SK-N-SH (cell line): ENCODE measurements around the gene DCD. TPM values are rescaled to one million over a fixed set of nuclear protein-coding genes. Genes with fewer than 3 reads are reported as not detected.

Experiments
- CTCF ChIA-PET: fragments of 300-600, 350-600 bp; formaldehyde crosslinking; extraction: SDS; loops from one replicate; lab custom pipeline; 2021; lab: Yijun Ruan, JAX
- POLR2A ChIA-PET: fragments of 350-600 bp; sonication (Branson Sonifier 250); formaldehyde crosslinking; extraction: SDS; loops from one replicate; lab custom pipeline; 2020; ENCODE audit warnings: antibody characterized with exemption, inconsistent platforms; lab: Yijun Ruan, JAX
- DNase-seq: peaks from one replicate; pipeline ENCODE4 v3.0.0; 2012
- H2AFZ ChIP-seq: fragments of 200-600 bp; sonication (generic); 2 replicates; pipeline ENCODE4 v1.8.1; 2016; ENCODE audit warnings: antibody characterized with exemption, mild to moderate bottlenecking, low read depth
- H3F3A ChIP-seq: fragments of 200-600 bp; sonication (generic); replicated peaks from 2 replicates; pipeline ENCODE3; 2016; ENCODE audit warnings: antibody characterized with exemption, mild to moderate bottlenecking; ENCODE audit not compliant: insufficient read depth
- H3K27ac ChIP-seq, 2 experiments: fragments of 200-500 bp in 1 of 2; fragments of 200-600 bp in 1 of 2; sonication (Bioruptor generic) in 1 of 2; sonication (generic), shearing (Covaris generic) in 1 of 2; 2 replicates each; pipeline versions ENCODE4 v1.5.1 to v1.6.1; 2014 to 2016; ENCODE audit warnings: low read depth in 2 of 2, inconsistent platforms in 1 of 2, low read length in 1 of 2, mild to moderate bottlenecking in 1 of 2, mixed read lengths in 1 of 2
- H3K27me3 ChIP-seq: fragments of 200-600 bp; sonication (generic), shearing (Covaris generic); 2 replicates; pipeline ENCODE4 v1.6.1; 2016; ENCODE audit warnings: mixed run types; ENCODE audit not compliant: insufficient read depth
- H3K36me3 ChIP-seq, 2 experiments: fragments of 200-500 bp in 1 of 2; fragments of 200-600 bp in 1 of 2; sonication (Bioruptor generic) in 1 of 2; sonication (generic) in 1 of 2; replicated peaks in 1 of 2; 2 replicates each; pipeline versions ENCODE3 to v1.5.1; 2014 to 2016; ENCODE audit warnings: low read length in 1 of 2, mild to moderate bottlenecking in 1 of 2; ENCODE audit not compliant: insufficient read depth in 2 of 2, control insufficient read depth in 1 of 2
- H3K4me1 ChIP-seq, 2 experiments: fragments of 200-500 bp in 1 of 2; fragments of 200-600 bp in 1 of 2; sonication (Bioruptor generic) in 1 of 2; sonication (generic), shearing (Covaris generic) in 1 of 2; 2 replicates each; pipeline versions ENCODE4 v1.5.1 to v1.6.1; 2014 to 2016; ENCODE audit warnings: low read depth in 1 of 2, low read length in 1 of 2, mixed run types in 1 of 2; ENCODE audit not compliant: insufficient read depth in 2 of 2, control insufficient read depth in 1 of 2
- H3K4me2 ChIP-seq: fragments of 200-600 bp; sonication (generic), shearing (Covaris generic); 2 replicates; pipeline ENCODE4 v1.6.1; 2017; ENCODE audit warnings: mixed run types
- H3K4me3 ChIP-seq, 2 experiments: fragments of 200-500 bp in 1 of 2; fragments of 200-600 bp in 1 of 2; sonication (Bioruptor generic) in 1 of 2; sonication (generic), shearing (Covaris generic) in 1 of 2; 2 replicates each; pipeline versions ENCODE4 v1.5.1 to v1.8.1; 2014 to 2016; ENCODE audit warnings: low read depth in 2 of 2, inconsistent platforms in 1 of 2, low read length in 1 of 2, mild to moderate bottlenecking in 1 of 2, mixed read lengths in 1 of 2, moderate library complexity in 1 of 2
- H3K79me2 ChIP-seq: fragments of 200-600 bp; sonication (generic); 2 replicates; pipeline ENCODE4 v1.8.1; 2017; ENCODE audit warnings: mild to moderate bottlenecking; ENCODE audit not compliant: insufficient read depth
- H3K9ac ChIP-seq: fragments of 200-600 bp; sonication (generic); 2 replicates; pipeline ENCODE4 v1.6.1; 2017; ENCODE audit warnings: mixed run types
- H3K9me2 ChIP-seq: fragments of 200-600 bp; sonication (generic); 2 replicates; pipeline ENCODE4 v1.6.1; 2017; ENCODE audit warnings: mixed run types
- H3K9me3 ChIP-seq: fragments of 200-600 bp; sonication (generic); 2 replicates; pipeline ENCODE4 v1.6.1; 2017; ENCODE audit warnings: mixed run types, mild to moderate bottlenecking, moderate library complexity
- H4K20me1 ChIP-seq: fragments of 200-600 bp; sonication (generic); 2 replicates; pipeline ENCODE4 v1.6.1; 2017; ENCODE audit warnings: mild to moderate bottlenecking, mixed run types; ENCODE audit not compliant: insufficient read depth
- CHD2 ChIP-seq: fragments of 150-350 bp; IDR thresholded peaks from 2 replicates; pipeline ENCODE4 v1.6.1; 2018; ENCODE audit warnings: low read length; ENCODE audit not compliant: partially characterized antibody
- CTCF ChIP-seq: fragments of 200-600 bp; sonication (generic); IDR thresholded peaks from 2 replicates; pipeline ENCODE4 v1.6.1; 2017; ENCODE audit warnings: antibody characterized with exemption, mild to moderate bottlenecking, moderate library complexity
- EP300 ChIP-seq, 2 experiments: IDR thresholded peaks; 2 replicates each; pipeline versions ENCODE4 v1.4.0 to v1.6.1; 2012; ENCODE audit warnings: borderline replicate concordance in 1 of 2, low read depth in 1 of 2, low read length in 1 of 2
- FOSL2 ChIP-seq: IDR thresholded peaks from 2 replicates; pipeline ENCODE4 v1.4.0; 2012; ENCODE audit warnings: low read depth, mild to moderate bottlenecking, moderate library complexity, borderline replicate concordance
- FOXM1 ChIP-seq: IDR thresholded peaks from 2 replicates; pipeline ENCODE4 v1.4.0; 2012; ENCODE audit warnings: low read depth, mild to moderate bottlenecking
- GABPA ChIP-seq: IDR thresholded peaks from 2 replicates; pipeline ENCODE4 v1.4.0; 2012; ENCODE audit warnings: low read depth, mild to moderate bottlenecking
- GATA2 ChIP-seq: sonication (generic); formaldehyde crosslinking; IDR thresholded peaks from 2 replicates; pipeline ENCODE4 v1.5.0; 2020; ENCODE audit warnings: mild to moderate bottlenecking, missing genetic modification reagents
- JUND ChIP-seq: IDR thresholded peaks from 2 replicates; pipeline ENCODE4 v1.4.0; 2012
- MAX ChIP-seq: IDR thresholded peaks from 2 replicates; pipeline ENCODE4 v1.4.0; 2012; ENCODE audit warnings: low read depth
- MXI1 ChIP-seq: IDR thresholded peaks from 2 replicates; pipeline ENCODE4 v1.6.1; 2012; ENCODE audit warnings: mild to moderate bottlenecking, low read depth, low read length, improper control_type of control experiment
- PBX3 ChIP-seq: IDR thresholded peaks from 2 replicates; pipeline ENCODE4; 2012
- POLR2AphosphoS5 ChIP-seq: IDR thresholded peaks from 2 replicates; pipeline ENCODE4 v1.6.1; 2012; ENCODE audit warnings: low read depth, low read length
- RAD21 ChIP-seq: IDR thresholded peaks from 2 replicates; pipeline ENCODE4 v1.6.1; 2012; ENCODE audit warnings: mild to moderate bottlenecking, low read length
- RCOR1 ChIP-seq: fragments of 150-350 bp; IDR thresholded peaks from 2 replicates; pipeline ENCODE4 v1.6.1; 2017; ENCODE audit warnings: antibody characterized with exemption, low read length
- RFX5 ChIP-seq: IDR thresholded peaks from 2 replicates; pipeline ENCODE4 v1.6.1; 2012; ENCODE audit warnings: mild to moderate bottlenecking, improper control_type of control experiment, low read length
- RXRA ChIP-seq: IDR thresholded peaks from 2 replicates; pipeline ENCODE4 v1.4.0; 2012; ENCODE audit warnings: low read depth, mild to moderate bottlenecking, borderline replicate concordance
- SIN3A ChIP-seq: IDR thresholded peaks from 2 replicates; pipeline ENCODE4 v1.6.1; 2012; ENCODE audit warnings: low read depth, mild to moderate bottlenecking, low read length, moderate library complexity, borderline replicate concordance
- TEAD4 ChIP-seq: IDR thresholded peaks from 2 replicates; pipeline ENCODE4 v1.4.0; 2012; ENCODE audit warnings: mild to moderate bottlenecking, borderline replicate concordance; ENCODE audit not compliant: insufficient read depth
- YY1 ChIP-seq: IDR thresholded peaks from 2 replicates; pipeline ENCODE4 v1.4.0; 2012; ENCODE audit warnings: low read depth, mild to moderate bottlenecking
- ZBTB33 ChIP-seq: IDR thresholded peaks from 2 replicates; pipeline ENCODE4 v1.4.0; 2012; ENCODE audit warnings: low read depth, borderline replicate concordance
- WGBS: methylation state at CpG from one replicate; pipeline ENCODE4 v1.1.6; 2017; ENCODE audit warnings: low lambda C conversion rate; 5-methylcytosine and 5-hydroxymethylcytosine counted together
- polyA plus RNA-seq, 3 experiments: library from polyadenylated mRNA; depleted of rRNA; stranded (reverse); fragments of >200 nt; gene quantifications; 2 replicates each; pipeline ENCODE4 v1.2.3, GENCODE V29; 2012

DCD gene
- polyA plus RNA-seq, 1 of the 3 experiments (the other 2 are of a cell fraction): not detected

GRCh38 chr12:54602661-54603060, 45.5 kb downstream of the DCD start:
- TF ChIP-seq PBX3: no peak
- TF ChIP-seq MXI1: no peak
- no peak for TF ChIP-seq SIN3A
- TF ChIP-seq FOSL2: no peak
- TF ChIP-seq GATA2 (CRISPR knock-in tag): no peak
- no peak for TF ChIP-seq YY1
- TF ChIP-seq RCOR1: no peak
- TF ChIP-seq RFX5: no peak
- TF ChIP-seq RXRA: no peak
- TF ChIP-seq, all 33 proteins: peak for 0
- H3K4me3 ChIP-seq: no peak overlapping the region
- POLR2A ChIA-PET: no interaction called here

GRCh38 chr12:54601841-54602240, 46.3 kb downstream of the DCD start:
- CTCF ChIA-PET: interaction anchor here (0.7 to 1.5 kb wide), 5 partner anchors 9 to 162 kb away, joined by 3 to 5 read pairs (median 4); no protein-coding TSS in a partner anchor
- Histone ChIP-seq H3K4me3 (no peak overlapping the region), H3K4me2 (no peak overlapping the region), H3F3A (no peaks in the 10 kb centered on the region), H2AFZ (no peak overlapping the region), H3K27me3 (peaks cover 30% of the 10 kb centered on the region; the same call in 1 of the 2 replicates), H3K4me1 (no peaks in the 10 kb centered on the region; a peak in 1 of 4 replicates), H4K20me1 (no peaks in the 10 kb centered on the region), H3K36me3 (no peaks in the 10 kb centered on the region), H3K9me3 (no peaks in the 10 kb centered on the region), H3K9ac (no peak overlapping the region), H3K9me2 (no peaks in the 10 kb centered on the region), H3K27ac (no peak overlapping the region), H3K79me2 (no peaks in the 10 kb centered on the region)
- POLR2A ChIA-PET: no interaction called here
- DNase-seq: no peak
- 4% methylated on average over 4 of the region's 4 CpGs for whole genome bisulfite sequencing
- no peak for TF ChIP-seq MAX
- no peak for TF ChIP-seq RFX5
- no peak for TF ChIP-seq GABPA
- no peak for TF ChIP-seq RXRA
- TF ChIP-seq CHD2: no peak
- TF ChIP-seq EP300 (IDR thresholded peaks at IDR 0.05; ENCODE audit: borderline replicate concordance in 1 of 2, low read depth in 1 of 2, low read length in 1 of 2): no peak
- no peak for TF ChIP-seq JUND
- TF ChIP-seq SIN3A: no peak
- no peak for TF ChIP-seq TEAD4
- TF ChIP-seq CTCF: no peak
- TF ChIP-seq GATA2 (CRISPR knock-in tag): no peak
- no peak for TF ChIP-seq RCOR1
- TF ChIP-seq RAD21: no peak
- TF ChIP-seq ZBTB33: no peak
- TF ChIP-seq FOXM1: no peak
- TF ChIP-seq POLR2AphosphoS5: no peak

More at GRCh38 chr12:54602661-54603060, 45.5 kb downstream of the DCD start:
- H3K79me2 ChIP-seq: no peaks in the 10 kb centered on the region
- CTCF ChIA-PET: interaction anchor here (0.7 to 1.4 kb wide), 4 partner anchors 10 to 163 kb away, joined by 3 to 5 read pairs (median 4); no protein-coding TSS in a partner anchor
- WGBS: 2% methylated on average over 2 of the region's 2 CpGs
- no peak overlapping the region for H3K27ac ChIP-seq
- no peaks in the 10 kb centered on the region for H3K9me3 ChIP-seq
- no peaks in the 10 kb centered on the region for H3K9me2 ChIP-seq
- H3K4me1 ChIP-seq: no peaks in the 10 kb centered on the region; a peak in 1 of 4 replicates
- H3K27me3 ChIP-seq: peaks cover 28% of the 10 kb centered on the region; the same call in 1 of the 2 replicates
- no peak for DNase-seq
- H3K36me3 ChIP-seq: no peaks in the 10 kb centered on the region
- no peak overlapping the region for H3K9ac ChIP-seq
- H3F3A ChIP-seq: no peaks in the 10 kb centered on the region
- no peak overlapping the region for H2AFZ ChIP-seq
- H3K4me2 ChIP-seq: no peak overlapping the region
- H4K20me1 ChIP-seq: no peaks in the 10 kb centered on the region
